Measurements from ENCODE around the gene KCNH6.

Gene KCNH6

DNA sequence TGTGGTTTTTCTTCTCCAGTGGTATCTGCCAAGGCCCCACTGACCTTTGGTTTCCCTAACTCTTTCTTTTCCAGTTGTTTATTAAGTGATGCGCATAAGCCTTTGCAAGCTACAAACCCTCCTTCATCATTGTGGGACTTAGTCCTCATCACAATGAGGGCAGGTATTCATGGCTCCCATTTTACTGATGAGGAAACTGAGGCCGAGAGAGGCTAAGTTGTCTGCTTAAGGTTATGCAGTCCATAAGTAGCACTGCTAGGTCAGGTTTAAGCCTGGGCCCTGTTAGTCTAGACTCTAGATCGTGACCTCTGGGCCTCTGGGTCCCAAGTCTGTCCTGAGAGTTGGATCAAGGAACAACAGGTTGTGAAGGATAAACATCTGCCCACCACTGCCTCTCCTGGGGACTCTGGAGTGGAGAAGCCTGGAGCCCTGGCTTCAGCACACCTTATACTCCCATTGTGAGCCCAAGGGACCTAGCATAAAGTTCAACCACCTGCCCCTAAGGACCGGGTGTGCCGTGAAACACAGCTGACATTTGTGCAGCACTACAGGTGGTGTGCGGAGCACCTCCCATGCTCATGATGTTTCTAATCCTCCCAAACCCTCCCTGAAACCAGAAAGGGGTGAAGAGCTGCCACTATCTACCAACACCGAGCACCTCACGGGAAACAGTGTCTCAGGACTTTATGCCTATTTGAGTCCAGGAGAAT lies 5.2 kb upstream of the KCNH6 start:
- TF ChIP-seq CEBPB (IDR thresholded peaks at IDR 0.05), result no peak
- no peak for TF ChIP-seq EGR1 (IDR thresholded peaks at IDR 0.05)
- TF ChIP-seq TEAD4 (IDR thresholded peaks at IDR 0.05), result no peak
- TF ChIP-seq, protein P1, sequence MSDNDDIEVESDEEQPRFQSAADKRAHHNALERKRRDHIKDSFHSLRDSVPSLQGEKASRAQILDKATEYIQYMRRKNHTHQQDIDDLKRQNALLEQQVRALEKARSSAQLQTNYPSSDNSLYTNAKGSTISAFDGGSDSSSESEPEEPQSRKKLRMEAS (IDR thresholded peaks at IDR 0.05), result no peak
- no peak for TF ChIP-seq ZBTB7A (IDR thresholded peaks at IDR 0.05; ENCODE audit: low read depth)
- TF ChIP-seq, protein P2, sequence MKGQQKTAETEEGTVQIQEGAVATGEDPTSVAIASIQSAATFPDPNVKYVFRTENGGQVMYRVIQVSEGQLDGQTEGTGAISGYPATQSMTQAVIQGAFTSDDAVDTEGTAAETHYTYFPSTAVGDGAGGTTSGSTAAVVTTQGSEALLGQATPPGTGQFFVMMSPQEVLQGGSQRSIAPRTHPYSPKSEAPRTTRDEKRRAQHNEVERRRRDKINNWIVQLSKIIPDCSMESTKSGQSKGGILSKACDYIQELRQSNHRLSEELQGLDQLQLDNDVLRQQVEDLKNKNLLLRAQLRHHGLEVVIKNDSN (IDR thresholded peaks at IDR 0.05), result no peak
- TF ChIP-seq EP300 (IDR thresholded peaks at IDR 0.05; ENCODE audit: borderline replicate concordance), result no peak
- no peak for TF ChIP-seq FOXM1 (IDR thresholded peaks at IDR 0.05; ENCODE audit: borderline replicate concordance, low read depth)
- TF ChIP-seq, protein P3, sequence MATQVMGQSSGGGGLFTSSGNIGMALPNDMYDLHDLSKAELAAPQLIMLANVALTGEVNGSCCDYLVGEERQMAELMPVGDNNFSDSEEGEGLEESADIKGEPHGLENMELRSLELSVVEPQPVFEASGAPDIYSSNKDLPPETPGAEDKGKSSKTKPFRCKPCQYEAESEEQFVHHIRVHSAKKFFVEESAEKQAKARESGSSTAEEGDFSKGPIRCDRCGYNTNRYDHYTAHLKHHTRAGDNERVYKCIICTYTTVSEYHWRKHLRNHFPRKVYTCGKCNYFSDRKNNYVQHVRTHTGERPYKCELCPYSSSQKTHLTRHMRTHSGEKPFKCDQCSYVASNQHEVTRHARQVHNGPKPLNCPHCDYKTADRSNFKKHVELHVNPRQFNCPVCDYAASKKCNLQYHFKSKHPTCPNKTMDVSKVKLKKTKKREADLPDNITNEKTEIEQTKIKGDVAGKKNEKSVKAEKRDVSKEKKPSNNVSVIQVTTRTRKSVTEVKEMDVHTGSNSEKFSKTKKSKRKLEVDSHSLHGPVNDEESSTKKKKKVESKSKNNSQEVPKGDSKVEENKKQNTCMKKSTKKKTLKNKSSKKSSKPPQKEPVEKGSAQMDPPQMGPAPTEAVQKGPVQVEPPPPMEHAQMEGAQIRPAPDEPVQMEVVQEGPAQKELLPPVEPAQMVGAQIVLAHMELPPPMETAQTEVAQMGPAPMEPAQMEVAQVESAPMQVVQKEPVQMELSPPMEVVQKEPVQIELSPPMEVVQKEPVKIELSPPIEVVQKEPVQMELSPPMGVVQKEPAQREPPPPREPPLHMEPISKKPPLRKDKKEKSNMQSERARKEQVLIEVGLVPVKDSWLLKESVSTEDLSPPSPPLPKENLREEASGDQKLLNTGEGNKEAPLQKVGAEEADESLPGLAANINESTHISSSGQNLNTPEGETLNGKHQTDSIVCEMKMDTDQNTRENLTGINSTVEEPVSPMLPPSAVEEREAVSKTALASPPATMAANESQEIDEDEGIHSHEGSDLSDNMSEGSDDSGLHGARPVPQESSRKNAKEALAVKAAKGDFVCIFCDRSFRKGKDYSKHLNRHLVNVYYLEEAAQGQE (IDR thresholded peaks at IDR 0.05; ENCODE audit: low read depth), result no peak
- TF ChIP-seq YY1 (IDR thresholded peaks at IDR 0.05; ENCODE audit: low read depth), result no peak
- TF ChIP-seq NFIC (IDR thresholded peaks at IDR 0.05), result no peak
- no peak for TF ChIP-seq TAF1 (IDR thresholded peaks at IDR 0.05; ENCODE audit: low read depth)

DNA sequence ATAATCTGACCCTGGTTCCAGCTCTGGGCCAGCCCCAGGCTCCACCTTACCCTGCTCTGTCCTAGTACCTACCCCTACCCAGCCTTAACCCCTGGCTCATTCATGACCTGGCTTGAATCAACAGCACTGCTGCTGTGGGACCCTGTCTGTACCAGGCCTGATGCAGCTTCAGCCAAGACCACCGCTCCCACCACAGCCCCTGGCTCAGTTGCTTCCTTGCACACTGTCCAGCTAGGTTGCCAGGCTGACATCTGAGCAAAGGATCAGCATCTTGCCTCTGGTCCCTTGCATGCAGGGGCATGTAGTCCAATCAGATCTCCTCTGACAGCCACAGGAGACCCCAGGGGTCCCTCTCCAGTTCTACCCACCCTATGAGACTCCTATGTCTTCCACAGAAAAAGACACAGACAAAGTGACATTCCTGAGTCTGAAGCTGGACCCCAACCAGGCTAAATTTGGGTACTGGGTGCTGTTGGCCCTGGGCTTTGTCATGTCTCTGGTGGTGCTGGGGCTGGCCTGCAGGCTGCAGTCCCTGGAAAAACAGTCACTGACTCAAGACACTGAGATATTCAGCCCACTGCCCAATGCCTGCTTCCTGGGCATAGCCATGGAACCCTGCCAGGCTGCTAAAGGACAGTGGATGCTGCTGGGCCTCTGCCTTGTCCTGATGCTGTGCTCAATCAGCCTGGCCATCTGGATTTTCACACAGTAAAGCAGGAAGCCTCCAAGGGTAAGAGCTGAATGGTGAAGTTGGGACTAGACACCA lies 3.9 kb upstream of the KCNH6 start:
- TF ChIP-seq, protein P2 (IDR thresholded peaks at IDR 0.05), result no peak
- TF ChIP-seq ZBTB7A (IDR thresholded peaks at IDR 0.05; ENCODE audit: low read depth), result no peak
- TF ChIP-seq TAF1 (IDR thresholded peaks at IDR 0.05; ENCODE audit: low read depth), result no peak
- TF ChIP-seq CEBPB (IDR thresholded peaks at IDR 0.05), result no peak
- no peak for TF ChIP-seq RAD21 (IDR thresholded peaks at IDR 0.05; ENCODE audit: low read depth)
- TF ChIP-seq, protein P1 (IDR thresholded peaks at IDR 0.05), result no peak
- TF ChIP-seq NFIC (IDR thresholded peaks at IDR 0.05), result no peak
- no peak for TF ChIP-seq EP300 (IDR thresholded peaks at IDR 0.05; ENCODE audit: borderline replicate concordance)
- no peak for TF ChIP-seq EGR1 (IDR thresholded peaks at IDR 0.05)
- TF ChIP-seq CREB1 (IDR thresholded peaks at IDR 0.05; ENCODE audit: low read depth), result no peak

DNA sequence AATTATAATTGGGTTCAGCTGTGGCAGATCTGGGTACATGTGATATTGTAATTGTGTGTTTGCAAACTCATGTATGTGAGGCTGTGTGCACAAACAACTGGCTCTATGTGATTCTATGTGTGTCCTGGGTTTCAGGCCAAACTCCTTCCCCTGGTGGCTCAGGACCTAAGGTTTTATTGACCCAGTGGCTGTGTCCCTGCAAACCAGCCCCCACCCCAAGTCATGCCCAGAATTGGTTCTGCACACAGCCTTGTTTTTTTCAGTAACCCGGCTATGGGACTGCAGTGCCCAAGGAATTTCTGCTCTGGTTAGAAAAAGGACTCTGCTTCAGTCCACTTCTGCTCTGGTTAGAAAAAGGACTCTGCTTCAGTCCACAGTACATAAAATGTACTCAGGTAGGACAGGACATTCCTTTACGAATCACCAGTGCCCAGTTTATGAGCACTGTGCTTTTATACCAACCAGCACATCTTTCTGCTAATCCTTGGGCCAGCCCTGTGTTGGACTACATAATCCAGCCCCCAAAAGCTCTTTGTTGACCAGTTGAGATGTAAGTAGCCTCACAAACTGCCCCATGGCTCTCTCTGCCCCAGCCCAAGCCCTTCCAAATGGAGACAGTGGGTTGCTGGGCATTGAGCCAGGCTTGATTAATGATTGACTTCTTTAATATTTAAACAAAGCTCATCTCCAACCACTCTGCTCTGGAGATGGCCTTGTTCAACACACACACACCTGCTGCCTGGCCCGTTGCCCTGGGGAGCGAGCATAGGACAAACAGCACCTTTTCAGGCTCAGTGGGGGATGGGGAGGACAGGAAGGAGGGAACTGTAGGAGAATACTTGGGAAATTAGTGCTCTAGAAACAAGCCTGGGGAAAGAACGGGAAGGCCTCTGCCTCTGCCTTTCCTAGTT lies 2.9 kb upstream of the KCNH6 start:
- no peak for TF ChIP-seq ZBTB7A (IDR thresholded peaks at IDR 0.05; ENCODE audit: low read depth)
- TF ChIP-seq CREB1 (IDR thresholded peaks at IDR 0.05; ENCODE audit: low read depth), result no peak
- TF ChIP-seq, protein P3 (IDR thresholded peaks at IDR 0.05; ENCODE audit: low read depth), result no peak
- no peak for TF ChIP-seq YY1 (IDR thresholded peaks at IDR 0.05; ENCODE audit: low read depth)
- TF ChIP-seq EGR1 (IDR thresholded peaks at IDR 0.05), result no peak
- TF ChIP-seq, protein P2 (IDR thresholded peaks at IDR 0.05), result no peak
- TF ChIP-seq, protein P1 (IDR thresholded peaks at IDR 0.05), result no peak
- TF ChIP-seq CEBPB (IDR thresholded peaks at IDR 0.05), result no peak
- no peak for TF ChIP-seq EP300 (IDR thresholded peaks at IDR 0.05; ENCODE audit: borderline replicate concordance)
- TF ChIP-seq TEAD4 (IDR thresholded peaks at IDR 0.05), result no peak
- TF ChIP-seq RAD21 (IDR thresholded peaks at IDR 0.05; ENCODE audit: low read depth), result no peak
- TF ChIP-seq FOXM1 (IDR thresholded peaks at IDR 0.05; ENCODE audit: borderline replicate concordance, low read depth), result no peak

DNA sequence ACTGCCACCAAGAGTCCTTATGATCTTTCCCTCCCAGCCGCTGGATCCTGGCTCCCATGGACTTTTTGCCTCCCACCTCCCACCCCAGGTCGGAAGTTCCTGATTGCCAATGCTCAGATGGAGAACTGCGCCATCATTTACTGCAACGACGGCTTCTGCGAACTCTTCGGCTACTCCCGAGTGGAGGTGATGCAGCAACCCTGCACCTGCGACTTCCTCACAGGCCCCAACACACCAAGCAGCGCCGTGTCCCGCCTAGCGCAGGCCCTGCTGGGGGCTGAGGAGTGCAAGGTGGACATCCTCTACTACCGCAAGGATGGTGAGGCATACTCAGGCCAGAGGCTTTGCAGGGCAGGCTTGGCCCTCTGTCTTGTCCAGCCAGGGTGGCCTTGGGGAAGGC lies 893 bp downstream of the KCNH6 start:
- TF ChIP-seq ZBTB7A (IDR thresholded peaks at IDR 0.05; ENCODE audit: low read depth) (no peak), RAD21 (IDR thresholded peaks at IDR 0.05; ENCODE audit: low read depth) (no peak), EGR1 (IDR thresholded peaks at IDR 0.05) (no peak), TAF1 (IDR thresholded peaks at IDR 0.05; ENCODE audit: low read depth) (no peak), CREB1 (IDR thresholded peaks at IDR 0.05; ENCODE audit: low read depth) (no peak), EP300 (IDR thresholded peaks at IDR 0.05; ENCODE audit: borderline replicate concordance) (no peak), FOXM1 (IDR thresholded peaks at IDR 0.05; ENCODE audit: borderline replicate concordance, low read depth) (no peak), YY1 (IDR thresholded peaks at IDR 0.05; ENCODE audit: low read depth) (no peak), TEAD4 (IDR thresholded peaks at IDR 0.05) (no peak), TCF12 (IDR thresholded peaks at IDR 0.05; ENCODE audit: low read depth) (no peak), NFIC (IDR thresholded peaks at IDR 0.05) (no peak), CEBPB (IDR thresholded peaks at IDR 0.05) (no peak)
- TF ChIP-seq, protein P3 (IDR thresholded peaks at IDR 0.05; ENCODE audit: low read depth), result no peak
- TF ChIP-seq, protein P1 (IDR thresholded peaks at IDR 0.05), result no peak
- TF ChIP-seq, protein P2 (IDR thresholded peaks at IDR 0.05), result no peak
